C4-2B (cell line): ENCODE measurements around the gene CTIF.

Experiments used
- ZFX ChIP-seq: fragments of 450-650 bp; IDR thresholded peaks from 2 replicates; pipeline ENCODE4 v1.6.1; 2017
- TF ChIP-seq, protein P1 (sequence below): fragments of 450-650 bp; conservative IDR thresholded peaks from 2 replicates; pipeline ENCODE4 v1.5.1; 2017; ENCODE audit warnings: mild to moderate bottlenecking

DNA sequence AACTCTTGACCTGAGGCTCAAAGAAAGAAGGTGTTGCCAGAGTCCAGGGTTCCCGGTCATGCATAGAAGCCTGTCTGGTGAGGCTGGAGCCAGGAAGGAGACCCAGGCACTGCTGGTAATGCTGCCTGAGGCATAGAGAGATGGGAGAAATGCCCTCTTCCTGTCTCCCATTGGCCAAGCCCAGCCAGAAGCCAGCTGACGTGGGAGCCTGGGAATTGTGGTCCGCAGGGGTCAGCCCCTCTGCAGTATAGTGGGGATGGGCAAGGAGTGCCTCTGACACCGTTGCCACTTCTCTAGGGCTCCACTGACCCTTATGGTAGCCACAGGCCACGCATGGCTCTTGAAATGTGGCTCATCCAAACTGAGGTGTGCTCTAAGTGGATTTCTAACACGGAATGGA lies 95.7 kb downstream of the CTIF start:
- TF ChIP-seq, protein P1, sequence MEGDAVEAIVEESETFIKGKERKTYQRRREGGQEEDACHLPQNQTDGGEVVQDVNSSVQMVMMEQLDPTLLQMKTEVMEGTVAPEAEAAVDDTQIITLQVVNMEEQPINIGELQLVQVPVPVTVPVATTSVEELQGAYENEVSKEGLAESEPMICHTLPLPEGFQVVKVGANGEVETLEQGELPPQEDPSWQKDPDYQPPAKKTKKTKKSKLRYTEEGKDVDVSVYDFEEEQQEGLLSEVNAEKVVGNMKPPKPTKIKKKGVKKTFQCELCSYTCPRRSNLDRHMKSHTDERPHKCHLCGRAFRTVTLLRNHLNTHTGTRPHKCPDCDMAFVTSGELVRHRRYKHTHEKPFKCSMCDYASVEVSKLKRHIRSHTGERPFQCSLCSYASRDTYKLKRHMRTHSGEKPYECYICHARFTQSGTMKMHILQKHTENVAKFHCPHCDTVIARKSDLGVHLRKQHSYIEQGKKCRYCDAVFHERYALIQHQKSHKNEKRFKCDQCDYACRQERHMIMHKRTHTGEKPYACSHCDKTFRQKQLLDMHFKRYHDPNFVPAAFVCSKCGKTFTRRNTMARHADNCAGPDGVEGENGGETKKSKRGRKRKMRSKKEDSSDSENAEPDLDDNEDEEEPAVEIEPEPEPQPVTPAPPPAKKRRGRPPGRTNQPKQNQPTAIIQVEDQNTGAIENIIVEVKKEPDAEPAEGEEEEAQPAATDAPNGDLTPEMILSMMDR: no peak
- no peak for TF ChIP-seq ZFX
